Activated T-helper 2 cell treated with anti-CD3 and anti-CD28 coated beads, Interferon-gamma antibody, Interleukin-2, Interleukin-4, amounts not matched to agents 10 μg/mL and 5 μg/mL and 100 μg/mL, durations not matched to agents 14 hours and 24 hours and 36 hours (primary cell): ENCODE results near the gene ATOSA. TPM values are rescaled to one million over a fixed set of nuclear protein-coding genes. Genes with fewer than 3 reads are reported as not detected.

Experiments used
- DNase-seq: peaks from one replicate; pipeline ENCODE4 v3.0.0; 2021; ENCODE audit warnings: low spot score
- H3K27ac Mint-ChIP-seq: one replicate; pipeline ENCODE4 v1.8.0; 2021; ENCODE audit warnings: mixed read lengths
- H3K27me3 Mint-ChIP-seq: one replicate; pipeline ENCODE4 v1.8.0; 2021; ENCODE audit warnings: low read depth, mixed read lengths
- H3K36me3 Mint-ChIP-seq: one replicate; pipeline ENCODE4 v1.8.0; 2021; ENCODE audit warnings: low read depth, mixed read lengths
- H3K4me1 Mint-ChIP-seq: one replicate; pipeline ENCODE4 v1.8.0; 2021; ENCODE audit warnings: low read depth, mixed read lengths
- H3K4me3 Mint-ChIP-seq: one replicate; pipeline ENCODE4 v1.8.0; 2021; ENCODE audit warnings: low read depth, mild to moderate bottlenecking, moderate library complexity, mixed read lengths
- H3K9me3 Mint-ChIP-seq: one replicate; pipeline ENCODE4 v1.8.0; 2021; ENCODE audit warnings: mixed read lengths
- intact Hi-C: fragments of 100-400 bp; cut with micrococcal nuclease; formaldehyde crosslinking; loops from one replicate; pipeline ENCODE4 v1.15.1; 2023
- total RNA-seq: library from RNA; stranded (reverse); gene quantifications from 2 replicates; pipeline ENCODE4 v1.2.3, GENCODE V29; 2022

Gene ATOSA
- 14.4 TPM in 2 replicates for total RNA-seq

GRCh38 chr15:52679232-52680040 is at the start of gene ATOSA:
ATOSA (minus strand) TSS chr15:52679388; CDS start chr15:52678021, 1,367 bp downstream.
- Mint-ChIP-seq H3K4me3 (peak within 1 kb of the TSS; percentile 88), H3K27ac (peak within 1 kb of the TSS; percentile 98), H3K36me3 (peaks cover 17% of the 10 kb centered on the region), H3K4me1 (peaks cover 38% of the 10 kb centered on the region), H3K9me3 (no peaks in the 10 kb centered on the region), H3K27me3 (no peaks in the 10 kb centered on the region)
- DNase-seq, result peak; percentile 89
- intact Hi-C loops, result loop anchor here (1.0 to 10.0 kb wide), 7 partner anchors 21 to 1795 kb away; partner anchors contain the start of gene ARPP19

GRCh38 chr15:52728899-52729298 is 49.7 kb upstream of the ATOSA start:
- no peak overlapping the region for H3K27ac Mint-ChIP-seq
- no peaks in the 10 kb centered on the region for H3K36me3 Mint-ChIP-seq
- no peak for DNase-seq
- peaks cover 22% of the 10 kb centered on the region for H3K4me1 Mint-ChIP-seq
- H3K4me3 Mint-ChIP-seq, result no peak overlapping the region
- intact Hi-C loops, result no loop called here
- no peaks in the 10 kb centered on the region for H3K27me3 Mint-ChIP-seq
- H3K9me3 Mint-ChIP-seq, result no peaks in the 10 kb centered on the region

- peaks cover 2% of the 10 kb centered on the region for H3K27me3 Mint-ChIP-seq
- H3K27ac Mint-ChIP-seq, result no peak overlapping the region
- no peaks in the 10 kb centered on the region for H3K9me3 Mint-ChIP-seq
- no peak for DNase-seq
- H3K4me1 Mint-ChIP-seq, result peaks cover 14% of the 10 kb centered on the region
- intact Hi-C loops, result no loop called here
- H3K36me3 Mint-ChIP-seq, result no peaks in the 10 kb centered on the region
- H3K4me3 Mint-ChIP-seq, result no peak overlapping the region
Observed at GRCh38 chr15:52727815-52728214, 48.6 kb upstream of the ATOSA start.

DNA sequence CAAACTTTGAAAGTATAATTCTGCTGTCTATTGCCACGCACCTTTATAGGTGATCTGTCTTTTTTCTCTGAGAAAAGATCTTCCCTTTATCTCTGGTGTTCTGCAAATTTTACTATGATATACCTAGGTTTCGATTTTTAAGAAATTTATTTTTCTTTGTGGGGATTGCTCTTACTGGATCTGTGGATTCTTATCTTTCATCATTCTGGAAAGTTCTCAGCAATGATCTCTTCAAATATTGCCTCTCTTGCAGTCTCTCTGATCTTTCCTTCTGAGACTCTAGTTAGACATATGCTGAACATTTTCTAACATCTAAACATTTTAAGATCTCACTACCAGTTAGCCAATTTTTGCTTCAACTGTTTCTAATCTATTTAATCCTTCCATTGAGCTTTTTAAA is 47.0 kb upstream of the ATOSA start:
- Mint-ChIP-seq H3K9me3 (no peaks in the 10 kb centered on the region), H3K27ac (no peak overlapping the region), H3K4me1 (peaks cover 12% of the 10 kb centered on the region), H3K27me3 (peaks cover 2% of the 10 kb centered on the region), H3K36me3 (no peaks in the 10 kb centered on the region), H3K4me3 (no peak overlapping the region)
- DNase-seq, result no peak
- intact Hi-C loops, result no loop called here

GRCh38 chr15:52718551-52718950 is 39.4 kb upstream of the ATOSA start:
- Mint-ChIP-seq H3K27me3 (peaks cover 5% of the 10 kb centered on the region), H3K4me3 (no peak overlapping the region), H3K4me1 (no peaks in the 10 kb centered on the region), H3K9me3 (no peaks in the 10 kb centered on the region), H3K36me3 (no peaks in the 10 kb centered on the region), H3K27ac (no peak overlapping the region)
- no peak for DNase-seq
- intact Hi-C loops, result no loop called here

DNA sequence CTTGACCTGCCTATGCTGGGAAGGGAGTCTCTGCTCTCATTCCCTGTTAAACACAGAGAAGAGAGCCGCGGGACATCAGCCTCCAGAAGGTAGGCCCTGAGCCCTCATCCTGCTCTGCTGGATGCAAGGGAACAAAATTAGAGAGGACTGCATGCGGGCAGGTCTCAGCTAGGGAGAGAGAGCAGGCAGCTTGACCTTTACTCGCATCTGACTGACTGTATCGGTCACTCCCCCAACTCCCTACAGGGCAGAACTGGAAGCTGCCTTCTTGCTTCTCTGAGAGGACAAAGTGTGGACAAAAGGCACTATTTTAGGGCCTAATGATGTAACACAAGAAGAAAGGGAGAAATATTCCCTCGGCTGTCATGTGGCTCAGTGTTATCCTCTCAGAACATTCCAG is 38.7 kb upstream of the ATOSA start:
- no peak for DNase-seq
- no peaks in the 10 kb centered on the region for H3K9me3 Mint-ChIP-seq
- H3K4me1 Mint-ChIP-seq, result no peaks in the 10 kb centered on the region
- no peaks in the 10 kb centered on the region for H3K36me3 Mint-ChIP-seq
- intact Hi-C loops, result no loop called here
- no peak overlapping the region for H3K4me3 Mint-ChIP-seq
- peaks cover 4% of the 10 kb centered on the region for H3K27me3 Mint-ChIP-seq
- H3K27ac Mint-ChIP-seq, result no peak overlapping the region

DNA sequence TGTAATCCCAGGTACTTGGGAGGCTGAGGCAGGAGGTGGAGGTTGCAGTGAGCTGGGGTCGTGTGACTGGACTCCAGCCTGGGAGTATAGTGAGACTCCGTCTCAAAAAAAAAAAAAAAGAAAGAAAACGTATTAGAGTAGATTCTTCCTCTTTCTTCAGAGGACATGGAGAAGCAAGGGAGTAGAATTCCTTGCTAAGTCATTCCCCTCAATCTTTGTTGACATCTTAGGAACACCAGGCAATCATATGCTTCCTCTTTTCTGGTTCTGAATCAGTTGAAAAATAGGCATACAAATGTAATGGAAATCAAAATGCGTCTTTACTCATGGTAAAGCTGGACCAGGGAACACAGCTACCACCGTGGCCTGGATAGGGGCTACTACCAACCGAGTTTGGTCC is 38.3 kb upstream of the ATOSA start:
- no peaks in the 10 kb centered on the region for H3K9me3 Mint-ChIP-seq
- intact Hi-C loops, result no loop called here
- H3K4me3 Mint-ChIP-seq, result no peak overlapping the region
- no peak for DNase-seq
- no peaks in the 10 kb centered on the region for H3K36me3 Mint-ChIP-seq
- no peaks in the 10 kb centered on the region for H3K4me1 Mint-ChIP-seq
- H3K27me3 Mint-ChIP-seq, result peaks cover 3% of the 10 kb centered on the region
- H3K27ac Mint-ChIP-seq, result no peak overlapping the region

DNA sequence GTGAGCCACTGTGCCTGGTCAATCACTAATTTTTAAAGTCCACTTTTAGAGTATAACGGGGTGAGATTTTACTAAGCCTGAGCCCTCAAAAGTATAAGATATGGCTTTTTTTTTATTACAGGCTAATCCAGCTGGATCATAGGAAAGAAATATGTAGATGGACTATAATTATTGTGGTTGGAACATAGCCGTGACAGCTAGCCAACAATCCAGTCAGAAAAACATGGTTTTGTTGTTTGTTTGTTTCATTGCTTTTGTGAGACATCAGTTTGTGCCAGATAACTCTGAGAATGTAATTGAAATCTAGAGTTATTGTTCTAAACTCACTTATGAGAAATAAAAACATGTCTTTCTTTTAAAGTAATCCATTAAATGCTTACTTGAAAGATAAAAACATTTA is 37.3 kb upstream of the ATOSA start:
- H3K27me3 Mint-ChIP-seq, result peaks cover 3% of the 10 kb centered on the region
- no peaks in the 10 kb centered on the region for H3K9me3 Mint-ChIP-seq
- no peak overlapping the region for H3K27ac Mint-ChIP-seq
- H3K4me1 Mint-ChIP-seq, result no peaks in the 10 kb centered on the region
- DNase-seq, result no peak
- H3K4me3 Mint-ChIP-seq, result no peak overlapping the region
- intact Hi-C loops, result no loop called here
- H3K36me3 Mint-ChIP-seq, result no peaks in the 10 kb centered on the region

DNA sequence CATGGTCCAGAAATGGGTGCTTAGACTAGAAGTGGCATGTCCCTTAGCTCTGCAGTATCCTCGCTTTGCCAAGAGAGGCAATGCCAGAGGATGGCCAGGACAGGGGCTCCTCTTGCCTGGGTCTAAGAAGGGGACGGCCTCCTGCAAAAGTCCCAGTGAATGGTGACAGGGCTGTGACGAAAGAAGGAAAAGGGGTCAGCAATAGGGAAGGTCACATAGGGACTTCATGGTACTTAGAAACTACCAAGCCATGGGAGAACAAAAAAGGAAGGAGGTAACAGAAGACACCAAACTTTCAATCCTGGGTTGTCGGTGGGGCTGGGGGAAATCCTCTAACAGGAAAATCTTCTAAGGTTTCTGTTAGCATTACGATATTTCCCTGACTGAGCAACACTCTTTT is 36.2 kb upstream of the ATOSA start:
- intact Hi-C loops, result no loop called here
- Mint-ChIP-seq H3K27ac (no peak overlapping the region), H3K4me3 (no peak overlapping the region), H3K9me3 (no peaks in the 10 kb centered on the region), H3K27me3 (peaks cover 3% of the 10 kb centered on the region), H3K4me1 (peaks cover 1% of the 10 kb centered on the region), H3K36me3 (no peaks in the 10 kb centered on the region)
- no peak for DNase-seq

- Mint-ChIP-seq H3K36me3 (no peaks in the 10 kb centered on the region), H3K27ac (no peak overlapping the region), H3K9me3 (no peaks in the 10 kb centered on the region), H3K4me3 (no peak overlapping the region), H3K27me3 (peaks cover 3% of the 10 kb centered on the region), H3K4me1 (peaks cover 1% of the 10 kb centered on the region)
- intact Hi-C loops, result no loop called here
- no peak for DNase-seq
Observed at GRCh38 chr15:52714968-52715367, 35.8 kb upstream of the ATOSA start.

DNA sequence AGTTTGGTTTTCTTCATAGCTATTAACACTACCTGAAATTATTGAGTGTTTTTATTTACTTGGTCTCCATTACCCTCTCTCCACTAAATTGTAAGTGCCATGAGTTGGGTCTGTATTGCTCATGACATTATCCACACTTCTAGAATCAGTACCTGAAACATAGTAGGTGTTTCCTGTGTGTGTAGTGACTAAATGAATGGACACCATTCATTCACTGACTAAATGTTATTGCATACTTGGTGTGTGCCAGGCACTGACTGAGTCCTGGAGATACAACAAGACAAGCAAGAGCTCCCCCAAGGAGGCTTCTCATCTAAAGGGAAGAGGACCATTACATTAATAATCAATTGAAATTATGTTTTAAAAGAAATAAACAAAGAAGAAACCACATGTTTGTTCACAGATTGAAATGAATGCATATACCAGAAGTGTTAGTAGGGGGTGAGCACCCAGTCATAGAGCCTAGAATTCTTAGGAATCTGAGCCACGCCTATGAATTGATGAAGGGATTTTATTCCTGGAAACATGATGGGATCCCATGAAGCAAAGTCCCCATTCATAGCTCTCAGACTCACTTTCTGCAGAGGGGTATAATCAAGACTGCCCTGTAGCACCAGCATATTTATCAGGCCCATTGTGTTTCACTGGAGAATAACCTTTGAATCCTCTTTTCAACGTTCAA is 31.7 kb upstream of the ATOSA start:
- intact Hi-C loops, result no loop called here
- no peak overlapping the region for H3K4me3 Mint-ChIP-seq
- no peak for DNase-seq
- H3K36me3 Mint-ChIP-seq, result no peaks in the 10 kb centered on the region
- no peak overlapping the region for H3K27ac Mint-ChIP-seq
- H3K9me3 Mint-ChIP-seq, result no peaks in the 10 kb centered on the region
- peaks cover 13% of the 10 kb centered on the region for H3K27me3 Mint-ChIP-seq
- H3K4me1 Mint-ChIP-seq, result peaks cover 1% of the 10 kb centered on the region

DNA sequence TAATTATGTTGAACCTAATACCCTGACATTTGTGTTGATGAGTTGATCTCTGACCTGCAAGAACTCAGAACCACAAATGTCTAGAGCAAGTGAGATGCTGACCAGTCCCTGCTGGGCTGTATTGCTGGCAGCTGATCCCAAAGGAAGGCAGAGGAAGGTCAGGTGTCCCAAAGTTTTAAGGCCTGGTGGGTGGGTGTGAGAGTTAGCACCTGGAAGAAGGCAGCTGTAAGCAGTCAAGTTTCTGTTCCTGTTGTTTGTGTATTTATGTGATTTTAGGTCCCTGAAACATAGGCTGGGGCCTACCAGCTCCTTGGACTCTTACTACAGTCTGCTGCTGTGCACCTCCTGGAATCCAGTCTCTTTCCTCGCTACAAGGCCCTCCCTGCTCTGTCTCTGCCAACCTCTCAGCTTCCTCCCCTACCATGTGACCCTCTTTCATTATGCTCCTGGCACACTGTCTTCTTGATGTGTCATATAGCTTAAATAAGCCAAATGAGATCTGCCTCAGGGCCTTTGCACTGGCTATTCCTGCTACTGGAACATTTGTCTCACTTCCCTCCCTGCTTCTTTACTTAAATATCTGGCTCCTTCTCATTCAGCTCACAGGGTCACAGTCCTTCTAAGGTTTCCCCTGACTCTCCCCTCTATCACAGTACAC is 31.0 kb upstream of the ATOSA start:
- DNase-seq, result no peak

More for the DNA sequence above, 31.0 kb upstream of the ATOSA start:
- peaks cover 14% of the 10 kb centered on the region for H3K27me3 Mint-ChIP-seq
- intact Hi-C loops, result no loop called here
- peaks cover 1% of the 10 kb centered on the region for H3K4me1 Mint-ChIP-seq
- H3K9me3 Mint-ChIP-seq, result no peaks in the 10 kb centered on the region
- no peak overlapping the region for H3K27ac Mint-ChIP-seq
- H3K36me3 Mint-ChIP-seq, result no peaks in the 10 kb centered on the region
- no peak overlapping the region for H3K4me3 Mint-ChIP-seq
